CD14-positive monocyte (primary cell): Measurements from ENCODE around the gene SNX33. TPM values are rescaled to one million over a fixed set of nuclear protein-coding genes. Genes with fewer than 3 reads are reported as not detected.
"Not testable (repeated sequence)": the region's sequence is repeated elsewhere in the genome, so short reads cannot be mapped to it uniquely, and the experiment has no call there.

Experiments used
- DNase-seq, 3 donors: peaks; one replicate each; pipeline ENCODE4 v3.0.0-alpha.2; 2011 to 2022
- H2AFZ ChIP-seq: 2 replicates; pipeline ENCODE4 v1.6.0; 2012; ENCODE audit warnings: mild to moderate bottlenecking, low read depth, low read length, inconsistent platforms; ENCODE audit not compliant: insufficient read depth, poor library complexity, severe bottlenecking
- H3K27ac ChIP-seq, 2 donors: 1 replicate in 1 of 2; 2 replicates in 1 of 2; pipeline ENCODE4 v1.5.1; 2012 to 2013; ENCODE audit warnings: low read length in 2 of 2, control low read depth in 1 of 2, inconsistent platforms in 1 of 2, low read depth in 1 of 2, mild to moderate bottlenecking in 1 of 2
- H3K27me3 ChIP-seq, 2 donors: one replicate each; pipeline versions ENCODE4 v1.6.0 to v1.6.1; 2011 to 2013; ENCODE audit warnings: low read length in 2 of 2; ENCODE audit not compliant: control insufficient read depth in 2 of 2, insufficient read depth in 2 of 2
- H3K36me3 ChIP-seq, 2 donors: replicated peaks in 1 of 2; 1 replicate in 1 of 2; 2 replicates in 1 of 2; pipeline versions ENCODE4 v1.5.1 to v1.6.1; 2012 to 2013; ENCODE audit warnings: low read length in 2 of 2, control low read depth in 1 of 2, inconsistent platforms in 1 of 2, mild to moderate bottlenecking in 1 of 2; ENCODE audit not compliant: insufficient read depth in 2 of 2, control insufficient read depth in 1 of 2
- H3K4me1 ChIP-seq, 2 donors: 1 replicate in 1 of 2; 2 replicates in 1 of 2; pipeline versions ENCODE4 v1.5.1 to v1.6.1; 2012 to 2013; ENCODE audit warnings: low read length in 2 of 2, control low read depth in 1 of 2, inconsistent platforms in 1 of 2, mild to moderate bottlenecking in 1 of 2, moderate library complexity in 1 of 2; ENCODE audit not compliant: insufficient read depth in 2 of 2, control insufficient read depth in 1 of 2
- H3K4me2 ChIP-seq: replicated peaks from 2 replicates; pipeline ENCODE3; 2012; ENCODE audit warnings: low read length, moderate library complexity, mild to moderate bottlenecking; ENCODE audit not compliant: poor library complexity, severe bottlenecking; ENCODE audit errors: extremely low read depth
- H3K4me3 ChIP-seq, 3 experiments: fragments of 200-600 bp in 1 of 3; sonication (generic) in 1 of 3; replicated peaks in 1 of 3; 1 replicate in 2 of 3; 2 replicates in 1 of 3; pipeline ENCODE4 v1.5.1; 2011 to 2013; ENCODE audit warnings: low read length in 3 of 3, mild to moderate bottlenecking in 3 of 3, control low read depth in 2 of 3, low read depth in 2 of 3, inconsistent platforms in 1 of 3, moderate library complexity in 1 of 3
- H3K79me2 ChIP-seq: 2 replicates; pipeline ENCODE4 v1.6.0; 2012; ENCODE audit warnings: mild to moderate bottlenecking, control low read depth, inconsistent platforms, low read length, moderate library complexity; ENCODE audit not compliant: insufficient read depth
- H3K9ac ChIP-seq: 2 replicates; pipeline ENCODE4 v1.6.0; 2017; ENCODE audit warnings: low read length, mild to moderate bottlenecking; ENCODE audit not compliant: insufficient read depth, poor library complexity, severe bottlenecking
- H3K9me3 ChIP-seq, 2 donors: replicated peaks in 1 of 2; 1 replicate in 1 of 2; 2 replicates in 1 of 2; pipeline versions ENCODE4 v1.5.1 to v1.6.1; 2012 to 2013; ENCODE audit warnings: low read length in 2 of 2, control low read depth in 1 of 2; ENCODE audit not compliant: control insufficient read depth in 1 of 2, insufficient read depth in 1 of 2
- H4K20me1 ChIP-seq: 2 replicates; pipeline ENCODE4 v1.6.0; 2012; ENCODE audit warnings: mild to moderate bottlenecking, low read length, control low read depth, moderate library complexity; ENCODE audit not compliant: insufficient read depth
- H3K27ac Mint-ChIP-seq, 7 donors: one replicate each; pipeline ENCODE4 v1.8.0; 2020; ENCODE audit warnings: mild to moderate bottlenecking in 7 of 7, mixed read lengths in 7 of 7, moderate library complexity in 6 of 7, inconsistent platforms in 2 of 7
- H3K27me3 Mint-ChIP-seq, 3 donors: one replicate each; pipeline ENCODE4 v1.8.0; 2021 to 2022; ENCODE audit warnings: low read depth in 3 of 3, mild to moderate bottlenecking in 3 of 3, mixed read lengths in 3 of 3, moderate library complexity in 3 of 3, inconsistent platforms in 1 of 3
- H3K36me3 Mint-ChIP-seq, 2 donors: one replicate each; pipeline ENCODE4 v1.8.0; 2020; ENCODE audit warnings: mixed read lengths in 2 of 2, inconsistent platforms in 1 of 2, mild to moderate bottlenecking in 1 of 2
- H3K4me1 Mint-ChIP-seq: one replicate; pipeline ENCODE4 v1.8.0; 2020; ENCODE audit warnings: mild to moderate bottlenecking, mixed read lengths
- H3K4me3 Mint-ChIP-seq, 2 donors: one replicate each; pipeline ENCODE4 v1.8.0; 2020; ENCODE audit warnings: mild to moderate bottlenecking in 2 of 2, mixed read lengths in 2 of 2, moderate library complexity in 1 of 2
- H3K9me3 Mint-ChIP-seq, 7 donors: one replicate each; pipeline ENCODE4 v1.8.0; 2020 to 2022; ENCODE audit warnings: mixed read lengths in 7 of 7, mild to moderate bottlenecking in 6 of 7, moderate library complexity in 6 of 7, inconsistent platforms in 2 of 7
- CTCF ChIP-seq: fragments of 200-600 bp; IDR thresholded peaks from one replicate; pipeline ENCODE4 v1.8.0; 2022; ENCODE audit warnings: antibody characterized with exemption, mild to moderate bottlenecking
- WGBS: methylation state at CpG from one replicate; pipeline ENCODE4 v1.1.5; 2013; ENCODE audit warnings: missing lambda C conversion rate; ENCODE audit not compliant: insufficient coverage; 5-methylcytosine and 5-hydroxymethylcytosine counted together
- intact Hi-C, 2 donors: fragments of 100-400 bp; cut with micrococcal nuclease; formaldehyde crosslinking; loops; one replicate each; pipeline versions ENCODE4 v1.15.0 to v1.15.1; 2023
- polyA plus RNA-seq, 3 donors: library from polyadenylated mRNA; depleted of rRNA in 1 of 3; unstranded in 2 of 3; stranded (reverse) in 1 of 3; fragments of 300-500 nt in 2 of 3; fragments of >200 nt in 1 of 3; fragmentation: Illumina TruSeq in 2 of 3; gene quantifications; 1 replicate in 2 of 3; 2 replicates in 1 of 3; pipeline ENCODE4 v1.2.3, GENCODE V29; 2012 to 2021

The SNX33 gene
- polyA plus RNA-seq, 3 donors = 2.4 to 4.8 (median 2.4) TPM

- H3K9ac ChIP-seq = no peak overlapping the region
- no peak overlapping the region for H3K27ac ChIP-seq
- peaks cover 2 to 7% of the 10 kb centered on the region in 2 donors for H3K4me1 ChIP-seq
- Mint-ChIP-seq H3K36me3 (peaks cover 0 to 2% of the 10 kb centered on the region in 2 donors), H3K4me1 (peaks cover 4% of the 10 kb centered on the region), H3K9me3 (no peaks in the 10 kb centered on the region), H3K27ac (peak overlapping the region in 3 of 7 donors; percentile 4 to 66 (median 43)), H3K27me3 (peaks cover 0 to 7% (median 4%) of the 10 kb centered on the region in 3 donors), H3K4me3 (no peak overlapping the region)
- H3K36me3 ChIP-seq = no peaks in the 10 kb centered on the region
- 90% methylated on average over 7 of the region's 14 CpGs for WGBS
- no peak for TF ChIP-seq CTCF
- no peak overlapping the region for H2AFZ ChIP-seq
- DNase-seq = no peak
- H3K9me3 ChIP-seq = no peaks in the 10 kb centered on the region
- H4K20me1 ChIP-seq = no peaks in the 10 kb centered on the region
- H3K4me2 ChIP-seq = no peak overlapping the region
- H3K27me3 ChIP-seq = no peaks in the 10 kb centered on the region
- no peak overlapping the region for H3K4me3 ChIP-seq
- intact Hi-C loops = no loop called here
- no peaks in the 10 kb centered on the region for H3K79me2 ChIP-seq
These were observed 58.4 kb downstream of the SNX33 start for GRCh38 chr15:75705854-75706681.

- H3K36me3 Mint-ChIP-seq = peaks cover 0 to 2% of the 10 kb centered on the region in 2 donors
- H3K27ac Mint-ChIP-seq = peak overlapping the region in 1 of 7 donors; percentile 43
- Histone ChIP-seq H4K20me1 (no peaks in the 10 kb centered on the region), H3K4me1 (peaks cover 0 to 4% of the 10 kb centered on the region in 2 donors), H3K79me2 (no peaks in the 10 kb centered on the region), H3K27me3 (no peaks in the 10 kb centered on the region), H3K27ac (no peak overlapping the region), H3K4me2 (no peak overlapping the region), H3K9me3 (no peaks in the 10 kb centered on the region), H3K9ac (no peak overlapping the region), H2AFZ (no peak overlapping the region), H3K36me3 (no peaks in the 10 kb centered on the region), H3K4me3 (no peak overlapping the region)
- 100% methylated on average over 1 of the region's 2 CpGs for WGBS
- DNase-seq = no peak
- no peak overlapping the region for H3K4me3 Mint-ChIP-seq
- H3K9me3 Mint-ChIP-seq = no peaks in the 10 kb centered on the region
- peaks cover 5% of the 10 kb centered on the region for H3K4me1 Mint-ChIP-seq
- H3K27me3 Mint-ChIP-seq = peaks cover 0 to 9% (median 6%) of the 10 kb centered on the region in 3 donors
- TF ChIP-seq CTCF = no peak
- intact Hi-C loops = no loop called here
These were observed 58.9 kb downstream of the SNX33 start for GRCh38 chr15:75706682-75706954.

- H3K27ac ChIP-seq, H4K20me1 ChIP-seq, DNase-seq, H3K4me1 ChIP-seq, H3K79me2 ChIP-seq, intact Hi-C loops, H3K4me2 ChIP-seq, H3K4me3 Mint-ChIP-seq, H3K4me1 Mint-ChIP-seq, H2AFZ ChIP-seq, H3K4me3 ChIP-seq, H3K27ac Mint-ChIP-seq, H3K9me3 Mint-ChIP-seq, H3K9ac ChIP-seq, H3K9me3 ChIP-seq, H3K36me3 Mint-ChIP-seq, H3K36me3 ChIP-seq: not testable (repeated sequence)
- peaks cover 9 to 22% of the 10 kb centered on the region in 2 donors for H3K27me3 ChIP-seq
- 41% methylated on average over 4 of the region's 15 CpGs for WGBS
- peaks cover 12 to 35% (median 30%) of the 10 kb centered on the region in 3 donors for H3K27me3 Mint-ChIP-seq
These were observed 61.7 kb downstream of the SNX33 start for GRCh38 chr15:75709458-75709857.
